GM18951 (cell line): ENCODE measurements around the gene PDE10A.

Experiments
- POLR2A ChIP-seq: IDR thresholded peaks from 4 replicates; pipeline ENCODE4 v1.6.1; 2011; ENCODE audit warnings: mild to moderate bottlenecking; ENCODE audit not compliant: insufficient read length, insufficient read depth; ENCODE audit errors: extremely low read depth
- in situ Hi-C: fragments of 300-500 bp; cut with MboI; formaldehyde crosslinking; loops from one replicate; pipeline ENCODE4 v1.12.0; 2022; ENCODE audit warnings: low sequenced_read_pairs, mixed read lengths, inconsistent platforms; ENCODE audit not compliant: unreplicated experiment

The PDE10A gene

DNA sequence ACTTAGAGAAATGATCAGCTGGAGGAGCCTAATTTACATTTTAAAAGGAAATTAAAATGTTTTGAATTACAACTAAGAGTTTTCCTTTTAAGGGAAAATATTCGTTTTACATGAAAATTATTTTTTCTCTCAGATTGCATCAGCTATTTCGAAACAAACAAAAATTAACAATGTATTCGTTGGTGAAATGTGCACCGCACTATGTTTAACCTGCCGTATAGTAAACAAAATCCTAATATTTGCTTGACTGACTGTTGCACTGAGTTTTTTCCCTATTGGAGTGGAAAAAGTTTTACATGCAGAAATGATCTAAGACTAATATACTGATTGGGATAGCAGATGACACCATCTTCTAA lies 5.7 kb downstream of the PDE10A start:
- no peak for TF ChIP-seq POLR2A
- in situ Hi-C loops: no loop called here

- in situ Hi-C loops: no loop called here
- TF ChIP-seq POLR2A: no peak
Observed at GRCh38 chr6:165656581-165657324, 6.3 kb downstream of the PDE10A start.

GRCh38 chr6:165655191-165655590 lies 7.8 kb downstream of the PDE10A start:
- no peak for TF ChIP-seq POLR2A
- in situ Hi-C loops: no loop called here

GRCh38 chr6:165654144-165654543 lies 8.9 kb downstream of the PDE10A start:
- no peak for TF ChIP-seq POLR2A
- in situ Hi-C loops: no loop called here

- TF ChIP-seq POLR2A: no peak
- in situ Hi-C loops: no loop called here
Observed at GRCh38 chr6:165653607-165654006, 9.4 kb downstream of the PDE10A start.

GRCh38 chr6:165653196-165653595 lies 9.8 kb downstream of the PDE10A start:
- no peak for TF ChIP-seq POLR2A
- in situ Hi-C loops: no loop called here

GRCh38 chr6:165652766-165653165 lies 10.3 kb downstream of the PDE10A start:
- no peak for TF ChIP-seq POLR2A
- in situ Hi-C loops: no loop called here

- in situ Hi-C loops: no loop called here
- TF ChIP-seq POLR2A: no peak
Observed at GRCh38 chr6:165649166-165650137, 13.6 kb downstream of the PDE10A start.

DNA sequence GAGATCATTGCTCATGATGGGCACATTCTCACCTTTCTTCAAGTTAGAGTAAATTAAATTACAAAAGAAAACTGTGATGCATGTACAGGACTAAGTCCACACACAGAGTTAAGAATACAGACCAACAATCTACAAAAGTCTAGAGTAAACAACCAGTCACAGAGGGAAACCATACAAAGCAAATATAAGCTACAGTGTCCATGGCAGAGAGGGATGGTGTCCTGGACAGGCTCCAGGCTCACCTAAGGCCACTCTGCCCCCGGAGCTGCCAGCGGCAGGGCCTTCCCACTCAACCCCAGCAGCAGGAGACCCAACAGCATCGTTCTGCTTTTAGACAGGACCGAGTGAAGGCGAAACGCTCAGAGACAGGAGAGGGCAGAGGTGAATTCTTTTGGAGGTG lies 16.0 kb downstream of the PDE10A start:
- in situ Hi-C loops: no loop called here
- TF ChIP-seq POLR2A: no peak

DNA sequence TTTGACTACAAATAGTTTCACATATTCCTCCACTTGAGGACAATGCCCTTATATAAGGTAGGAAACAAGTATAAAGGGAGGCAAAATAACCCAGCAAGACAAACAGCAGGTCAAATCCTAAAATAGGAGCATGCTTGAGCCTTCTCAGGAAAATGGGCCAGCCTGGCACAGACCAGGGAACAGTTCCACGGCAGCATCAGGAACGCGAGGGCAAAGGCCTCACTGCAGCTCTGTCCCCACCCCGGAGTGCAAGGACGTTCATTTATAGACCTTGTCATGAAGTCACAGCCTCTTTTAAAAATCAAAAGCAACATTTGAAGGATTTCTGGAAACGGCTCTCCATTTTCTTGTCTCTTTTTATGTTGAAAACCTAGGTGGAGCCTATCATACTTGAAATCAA lies 17.1 kb downstream of the PDE10A start:
- TF ChIP-seq POLR2A: no peak
- in situ Hi-C loops: no loop called here

DNA sequence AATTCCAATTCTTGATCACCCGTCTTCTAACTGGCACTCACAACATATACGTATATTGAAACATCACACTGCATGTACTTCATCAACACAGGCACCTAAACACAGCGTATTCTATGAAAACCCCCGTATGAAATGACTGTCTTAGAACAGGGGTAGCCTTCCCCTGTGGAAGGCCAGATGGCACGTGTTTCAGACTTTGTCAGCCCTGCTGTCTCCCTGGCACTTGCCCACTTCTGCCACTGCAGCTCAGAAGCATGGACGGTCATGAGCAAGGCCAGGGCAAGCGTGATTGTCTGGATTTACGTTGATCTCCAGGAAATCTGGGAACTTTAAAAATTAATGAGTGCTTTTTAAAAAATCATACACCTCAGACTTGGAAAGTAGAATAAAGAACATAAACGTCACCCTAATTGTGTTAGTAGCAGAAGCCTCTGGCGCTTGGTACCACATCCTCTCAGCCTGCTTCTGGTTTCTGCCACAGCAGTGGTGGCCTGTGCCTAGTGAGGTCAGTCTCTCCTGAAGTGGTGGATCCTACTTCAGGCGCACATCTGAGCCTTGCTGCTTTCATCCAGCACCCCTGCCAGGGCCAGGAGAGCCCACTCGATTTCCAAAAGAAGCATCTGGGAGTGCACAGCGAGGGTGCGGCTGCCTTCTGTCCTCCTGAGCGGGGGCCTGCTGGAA lies 18.3 kb downstream of the PDE10A start:
- no peak for TF ChIP-seq POLR2A
- in situ Hi-C loops: no loop called here

DNA sequence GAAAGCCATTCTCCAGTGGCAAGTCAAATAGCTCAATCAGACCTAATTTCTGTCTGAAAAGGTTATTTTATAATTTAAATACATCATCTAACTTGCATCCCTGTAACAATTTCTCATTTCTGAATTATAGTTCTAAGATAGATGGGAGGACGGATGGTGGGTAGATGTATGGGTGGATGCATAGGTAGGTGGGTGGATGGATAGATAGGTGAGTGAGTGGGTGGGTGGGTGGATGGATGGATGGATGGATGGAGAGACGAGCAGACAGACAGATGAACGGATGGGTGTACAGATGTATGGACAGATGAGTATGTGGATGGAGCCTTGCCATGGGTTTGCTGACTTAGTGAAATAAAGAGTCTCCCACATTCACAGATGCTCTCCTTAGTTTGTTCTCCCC lies 20.0 kb downstream of the PDE10A start:
- in situ Hi-C loops: no loop called here
- TF ChIP-seq POLR2A: no peak

GRCh38 chr6:165641672-165642156 lies 21.3 kb downstream of the PDE10A start:
- TF ChIP-seq POLR2A: no peak

DNA sequence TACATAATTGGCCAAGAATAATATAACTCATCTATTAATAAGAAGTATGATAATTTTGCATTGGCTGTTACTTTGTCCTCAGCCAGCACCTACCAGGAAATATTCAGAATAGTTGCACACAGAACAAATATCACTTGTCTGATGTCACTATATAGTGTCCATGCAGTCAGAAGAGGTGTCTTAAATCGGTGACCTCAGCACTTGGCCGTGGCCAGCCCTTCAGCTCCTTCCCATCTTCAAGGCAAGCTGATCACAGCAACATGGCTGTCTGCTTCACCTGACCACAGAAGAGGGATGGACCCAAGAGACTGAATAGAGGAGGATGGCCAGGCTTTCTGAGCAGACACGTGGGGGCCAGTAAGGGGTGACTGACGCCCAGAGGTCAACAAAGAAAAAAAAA lies 22.2 kb downstream of the PDE10A start:
- no peak for TF ChIP-seq POLR2A
- in situ Hi-C loops: no loop called here

More at GRCh38 chr6:165641672-165642156, 21.3 kb downstream of the PDE10A start:
- in situ Hi-C loops: no loop called here

DNA sequence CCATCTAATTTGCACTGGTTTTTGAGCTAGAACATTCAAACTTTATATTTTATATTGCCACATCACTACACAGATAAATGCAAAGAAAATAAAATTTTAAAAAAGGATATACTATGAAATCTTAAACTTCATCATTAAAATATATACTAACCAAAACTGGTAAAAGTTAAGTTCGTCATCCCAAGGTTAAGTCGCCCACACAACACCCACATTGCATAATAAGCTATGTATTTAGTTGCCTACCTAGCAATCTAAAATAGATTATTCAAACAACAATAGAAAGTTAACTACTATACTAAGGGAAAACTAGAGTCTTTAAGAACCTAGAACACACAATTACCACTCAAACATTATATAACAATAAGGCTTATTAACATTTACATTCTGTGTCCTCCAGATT lies 24.5 kb downstream of the PDE10A start:
- TF ChIP-seq POLR2A: no peak
- in situ Hi-C loops: no loop called here
